Fibroblast of villous mesenchyme (primary cell): Measurements from ENCODE around the gene XCL2. TPM values are rescaled to one million over a fixed set of nuclear protein-coding genes. Genes with fewer than 3 reads are reported as not detected.
"Not testable (repeated sequence)": the region's sequence is repeated elsewhere in the genome, so short reads cannot be mapped to it uniquely, and the experiment has no call there.

Experiments used
- DNase-seq: peaks from one replicate; pipeline ENCODE4 v3.0.0-alpha.2; 2010; ENCODE audit warnings: low read depth
- H3K4me3 ChIP-seq: 2 replicates; pipeline ENCODE4 v1.5.1; 2011; ENCODE audit warnings: low read depth, mild to moderate bottlenecking, low read length
- CTCF ChIP-seq: IDR thresholded peaks from 2 replicates; pipeline ENCODE4 v1.5.1; 2012; ENCODE audit warnings: low read depth, mild to moderate bottlenecking, low read length; ENCODE audit not compliant: insufficient read depth
- total RNA-seq: library from RNA; depleted of rRNA; stranded (reverse); fragments of >200 nt; gene quantifications from 2 replicates; pipeline ENCODE4 v1.2.3, GENCODE V29; 2012

The XCL2 gene
- total RNA-seq, 1 donor, result not detected

GRCh38 chr1:168582688-168583336 is 39.0 kb upstream of the XCL2 start:
- TF ChIP-seq CTCF, result no peak
- H3K4me3 ChIP-seq, result no peak overlapping the region
- peak; percentile 41 for DNase-seq

- H3K4me3 ChIP-seq, result no peak overlapping the region
- no peak for TF ChIP-seq CTCF
- no peak for DNase-seq
Observed at GRCh38 chr1:168581817-168582572, 38.2 kb upstream of the XCL2 start.

GRCh38 chr1:168580991-168581390 is 37.2 kb upstream of the XCL2 start:
- H3K4me3 ChIP-seq, DNase-seq: not testable (repeated sequence)

- not testable (repeated sequence) for DNase-seq
Observed at GRCh38 chr1:168580290-168580689, 36.5 kb upstream of the XCL2 start.

GRCh38 chr1:168578531-168579185 is 34.9 kb upstream of the XCL2 start:
- not testable (repeated sequence) for H3K4me3 ChIP-seq, DNase-seq

More at GRCh38 chr1:168580290-168580689, 36.5 kb upstream of the XCL2 start:
- H3K4me3 ChIP-seq, result not testable (repeated sequence)

- not testable (repeated sequence) for H3K4me3 ChIP-seq, DNase-seq
Observed at GRCh38 chr1:168576245-168576688, 32.5 kb upstream of the XCL2 start, which contains the start of gene XCL1. XCL1 (plus strand) TSS chr1:168576605; CDS start chr1:168576638, 33 bp downstream.

- peak; percentile 62 for DNase-seq
- TF ChIP-seq CTCF, result peak; percentile 50
- H3K4me3 ChIP-seq, result not testable (repeated sequence)
Observed at GRCh38 chr1:168574234-168574633, 30.4 kb upstream of the XCL2 start.

GRCh38 chr1:168572633-168573032 is 28.8 kb upstream of the XCL2 start:
- DNase-seq, result no peak
- no peak for TF ChIP-seq CTCF
- H3K4me3 ChIP-seq, result no peak overlapping the region

GRCh38 chr1:168570652-168571051 is 26.9 kb upstream of the XCL2 start:
- DNase-seq, result no peak
- TF ChIP-seq CTCF, result no peak
- no peak overlapping the region for H3K4me3 ChIP-seq
